ENCODE results near the gene PRKAR1B.

The PRKAR1B gene

DNA sequence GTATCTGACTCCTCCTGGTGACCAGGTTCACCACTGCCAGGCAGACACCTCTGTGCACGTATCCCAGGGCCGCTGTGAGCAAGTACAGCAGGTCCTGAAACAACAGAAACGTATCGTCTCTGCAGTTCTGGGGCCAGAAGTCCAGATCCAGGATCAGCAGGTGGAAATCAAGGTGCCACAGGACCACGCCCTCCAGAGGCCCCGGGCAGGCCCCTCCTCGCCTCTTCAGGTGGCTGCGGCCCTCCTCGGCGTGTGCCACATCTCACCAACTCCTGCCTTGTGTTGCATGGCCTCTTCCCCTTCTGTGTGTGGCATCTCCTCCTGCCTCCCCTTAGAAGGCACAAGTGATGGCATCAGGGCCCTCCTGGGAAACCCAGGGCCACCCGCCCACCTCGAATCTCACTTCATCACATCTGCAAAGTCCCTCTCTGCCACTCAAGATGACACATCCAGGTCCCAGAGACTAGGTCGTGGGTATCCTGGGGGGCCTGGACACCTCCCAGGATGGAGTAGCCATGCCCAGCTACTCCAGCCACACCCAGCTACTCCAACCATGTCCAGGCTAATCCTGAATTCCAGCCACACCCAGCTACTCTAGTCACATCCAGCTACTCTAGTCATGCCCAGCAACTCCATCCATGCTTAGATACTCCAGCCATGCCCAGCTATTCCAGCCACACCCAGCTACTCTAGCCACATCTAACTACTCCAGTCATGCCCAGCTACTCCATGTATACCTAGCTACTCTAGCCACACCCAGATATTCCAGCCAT, 53.2 kb downstream of the PRKAR1B start:
- no peak overlapping the region for H3K4me3 ChIP-seq (ENCODE audit: low read length)
- TF ChIP-seq, protein P1, sequence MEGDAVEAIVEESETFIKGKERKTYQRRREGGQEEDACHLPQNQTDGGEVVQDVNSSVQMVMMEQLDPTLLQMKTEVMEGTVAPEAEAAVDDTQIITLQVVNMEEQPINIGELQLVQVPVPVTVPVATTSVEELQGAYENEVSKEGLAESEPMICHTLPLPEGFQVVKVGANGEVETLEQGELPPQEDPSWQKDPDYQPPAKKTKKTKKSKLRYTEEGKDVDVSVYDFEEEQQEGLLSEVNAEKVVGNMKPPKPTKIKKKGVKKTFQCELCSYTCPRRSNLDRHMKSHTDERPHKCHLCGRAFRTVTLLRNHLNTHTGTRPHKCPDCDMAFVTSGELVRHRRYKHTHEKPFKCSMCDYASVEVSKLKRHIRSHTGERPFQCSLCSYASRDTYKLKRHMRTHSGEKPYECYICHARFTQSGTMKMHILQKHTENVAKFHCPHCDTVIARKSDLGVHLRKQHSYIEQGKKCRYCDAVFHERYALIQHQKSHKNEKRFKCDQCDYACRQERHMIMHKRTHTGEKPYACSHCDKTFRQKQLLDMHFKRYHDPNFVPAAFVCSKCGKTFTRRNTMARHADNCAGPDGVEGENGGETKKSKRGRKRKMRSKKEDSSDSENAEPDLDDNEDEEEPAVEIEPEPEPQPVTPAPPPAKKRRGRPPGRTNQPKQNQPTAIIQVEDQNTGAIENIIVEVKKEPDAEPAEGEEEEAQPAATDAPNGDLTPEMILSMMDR (IDR thresholded peaks at IDR 0.05; ENCODE audit: insufficient read depth, low read depth, low read length, missing control alignments): no peak
- DNase-seq (ENCODE audit: low read depth): no peak

DNA sequence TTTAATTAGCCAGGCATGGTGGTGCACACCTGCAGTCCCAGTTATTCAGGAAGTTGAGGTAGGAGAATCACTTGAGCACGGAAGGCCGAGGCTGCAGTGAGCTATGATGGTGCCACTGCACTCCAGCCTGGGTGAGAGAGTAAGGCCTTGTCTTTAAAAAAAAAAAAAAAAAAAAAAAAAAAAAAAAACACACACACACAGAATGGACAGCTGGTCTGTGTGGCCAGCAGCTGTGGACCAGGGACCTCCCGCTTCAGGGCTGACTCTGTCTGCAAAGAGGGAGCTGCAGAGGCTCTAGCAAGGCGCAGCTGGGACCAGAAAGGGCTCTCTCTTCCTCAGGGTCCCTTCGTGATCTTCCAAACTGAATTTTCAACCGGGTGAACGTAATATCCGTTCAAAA, 54.2 kb downstream of the PRKAR1B start:
- no peak overlapping the region for H3K4me3 ChIP-seq (ENCODE audit: low read length)
- TF ChIP-seq, protein P1 (IDR thresholded peaks at IDR 0.05; ENCODE audit: insufficient read depth, low read depth, low read length, missing control alignments): no peak
- no peak for DNase-seq (ENCODE audit: low read depth)

DNA sequence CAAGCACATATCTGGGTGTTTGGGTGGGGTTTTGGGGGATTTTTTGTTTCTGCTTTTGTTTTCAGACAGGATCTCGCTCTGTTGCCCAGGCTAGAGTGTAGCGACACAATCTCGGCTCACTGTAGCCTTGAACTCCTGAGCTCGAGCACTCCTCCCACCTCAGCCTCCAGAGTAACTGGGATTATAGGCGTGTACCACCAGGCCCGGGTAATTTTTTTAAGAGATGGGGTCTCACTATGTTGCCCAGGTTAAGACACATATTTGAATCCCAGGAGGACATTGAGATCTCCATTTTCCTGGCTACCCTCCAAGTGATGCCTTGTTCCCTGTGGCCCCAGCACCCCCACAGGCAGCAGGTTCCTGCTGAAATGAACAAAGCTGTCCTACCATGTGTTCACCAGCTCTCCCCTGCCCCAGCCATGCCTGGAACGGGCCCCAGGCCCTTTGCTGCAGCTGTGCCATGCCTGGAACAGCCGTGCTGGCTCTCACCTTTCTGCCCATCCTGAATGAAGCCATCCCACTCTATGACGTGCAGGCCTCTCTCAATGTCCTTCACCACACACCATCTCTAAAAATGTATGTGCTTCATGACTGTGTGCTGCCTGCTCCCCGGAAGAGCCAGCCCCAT, 55.6 kb downstream of the PRKAR1B start:
- H3K4me3 ChIP-seq (ENCODE audit: low read length): no peak overlapping the region
- no peak for DNase-seq (ENCODE audit: low read depth)
- TF ChIP-seq, protein P1 (IDR thresholded peaks at IDR 0.05; ENCODE audit: insufficient read depth, low read depth, low read length, missing control alignments): no peak

DNA sequence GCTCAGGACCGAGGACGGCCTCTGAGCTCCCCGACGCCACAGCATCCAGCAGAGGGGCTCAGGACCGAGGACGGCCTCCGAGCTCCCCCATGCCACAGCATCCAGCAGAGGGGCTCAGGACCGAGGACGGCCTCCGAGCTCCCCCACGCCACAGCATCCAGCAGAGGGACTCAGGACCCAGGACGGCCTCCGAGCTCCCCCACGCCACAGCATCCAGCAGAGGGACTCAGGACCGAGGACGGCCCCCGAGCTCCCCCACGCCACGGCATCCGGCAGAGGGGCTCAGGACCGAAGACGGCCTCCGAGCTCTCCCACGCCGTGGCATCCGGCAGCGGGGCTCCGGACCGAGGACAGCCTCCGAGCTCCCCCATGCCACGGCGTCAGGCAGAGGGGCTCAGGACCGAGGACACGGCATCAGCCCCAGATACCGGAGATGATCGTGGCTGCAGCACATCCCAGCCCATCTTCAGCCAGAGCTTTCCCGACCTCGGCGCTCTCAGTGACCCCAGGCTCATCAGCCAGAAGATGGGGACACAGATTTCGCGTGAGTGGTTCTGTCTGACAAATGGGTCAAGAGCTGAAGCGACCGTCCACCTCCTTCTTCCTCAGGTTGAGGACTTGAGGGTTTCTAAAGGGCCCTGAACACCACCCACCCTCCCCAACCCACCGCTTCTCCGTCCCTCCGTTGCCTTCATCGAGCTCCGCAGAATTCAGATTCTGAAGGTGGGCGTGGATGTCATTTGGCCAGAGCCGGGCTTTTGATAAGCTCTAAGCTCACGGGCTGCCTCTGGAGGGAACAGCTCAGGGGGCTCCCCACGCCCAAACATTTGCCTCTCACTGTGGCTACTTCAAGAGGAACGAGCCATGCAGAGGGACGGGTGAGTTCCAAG, 56.3 kb downstream of the PRKAR1B start:
- H3K4me3 ChIP-seq (ENCODE audit: low read length): no peak overlapping the region

DNA sequence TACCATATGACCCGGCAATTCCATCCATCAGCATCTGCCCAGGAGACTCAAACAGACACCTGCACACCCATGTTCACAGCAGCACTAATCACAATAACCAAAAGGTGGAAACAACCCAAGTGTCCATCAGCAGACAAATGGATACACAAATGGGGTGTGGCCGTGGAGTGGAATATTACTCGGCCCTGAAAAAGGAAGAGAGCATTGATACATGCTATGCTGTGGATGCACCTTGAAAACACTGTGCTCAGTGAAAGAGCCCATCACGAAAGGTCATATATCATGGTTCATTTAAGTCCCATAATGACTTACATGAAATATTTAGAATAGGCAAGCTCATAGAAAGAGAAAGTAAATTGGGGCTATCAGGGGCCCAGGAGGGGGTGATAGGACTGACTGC, 58.1 kb downstream of the PRKAR1B start:
- TF ChIP-seq, protein P1 (IDR thresholded peaks at IDR 0.05; ENCODE audit: insufficient read depth, low read depth, low read length, missing control alignments): no peak
- H3K4me3 ChIP-seq (ENCODE audit: low read length): no peak overlapping the region
- no peak for DNase-seq (ENCODE audit: low read depth)

More for the DNA sequence above, 56.3 kb downstream of the PRKAR1B start:
- TF ChIP-seq, protein P1 (IDR thresholded peaks at IDR 0.05; ENCODE audit: insufficient read depth, low read depth, low read length, missing control alignments): no peak
- DNase-seq (ENCODE audit: low read depth): no peak

DNA sequence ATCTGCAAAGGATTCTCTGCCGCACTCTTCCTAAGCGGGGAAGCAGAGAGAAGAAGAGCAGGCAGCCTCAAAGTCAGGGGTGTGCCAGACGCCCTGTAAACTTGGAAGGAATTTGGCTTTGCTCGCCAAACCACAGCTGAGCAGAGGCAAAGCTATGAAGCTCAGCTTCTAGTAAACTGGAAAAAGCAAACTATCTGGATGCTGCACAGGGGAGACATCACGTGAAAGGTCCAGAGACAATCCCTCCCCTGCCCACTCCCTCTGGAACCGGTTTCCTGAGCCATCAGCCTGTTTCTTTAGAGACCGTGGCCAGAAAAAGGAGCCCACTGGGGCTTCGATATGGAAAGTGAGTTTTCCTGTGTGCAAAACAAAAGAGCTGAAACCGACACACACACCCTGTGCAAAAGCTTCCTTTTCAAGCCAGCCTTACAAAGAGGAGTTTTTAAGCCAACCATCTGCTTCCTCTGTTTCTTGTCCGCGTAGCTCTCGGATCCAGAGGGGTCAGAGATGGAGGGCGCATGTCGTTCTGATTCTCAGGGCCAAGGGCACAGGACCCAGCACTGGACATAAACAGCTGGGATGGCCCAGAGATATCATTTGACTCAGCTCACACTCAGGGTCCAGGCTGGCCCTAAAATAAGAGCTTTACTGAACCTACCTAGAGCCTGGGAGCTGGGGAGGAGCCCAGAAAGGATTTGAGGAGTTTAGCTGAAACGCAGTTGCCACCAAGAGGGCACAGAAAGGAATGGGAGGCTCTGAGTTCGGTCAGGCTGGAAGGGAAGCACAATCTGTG, 58.7 kb downstream of the PRKAR1B start:
- TF ChIP-seq, protein P1 (IDR thresholded peaks at IDR 0.05; ENCODE audit: insufficient read depth, low read depth, low read length, missing control alignments): no peak
- DNase-seq (ENCODE audit: low read depth): no peak
- no peak overlapping the region for H3K4me3 ChIP-seq (ENCODE audit: low read length)
